Measurements from ENCODE around the gene NDUFS8. TPM values are rescaled to one million over a fixed set of nuclear protein-coding genes. Genes with fewer than 3 reads are reported as not detected.
A peak's percentile ranks its signal among the peaks of the same experiment; 100 is the strongest.

Gene NDUFS8
- total RNA-seq, 1 experiment from 2014 or later, result 214 TPM

DNA sequence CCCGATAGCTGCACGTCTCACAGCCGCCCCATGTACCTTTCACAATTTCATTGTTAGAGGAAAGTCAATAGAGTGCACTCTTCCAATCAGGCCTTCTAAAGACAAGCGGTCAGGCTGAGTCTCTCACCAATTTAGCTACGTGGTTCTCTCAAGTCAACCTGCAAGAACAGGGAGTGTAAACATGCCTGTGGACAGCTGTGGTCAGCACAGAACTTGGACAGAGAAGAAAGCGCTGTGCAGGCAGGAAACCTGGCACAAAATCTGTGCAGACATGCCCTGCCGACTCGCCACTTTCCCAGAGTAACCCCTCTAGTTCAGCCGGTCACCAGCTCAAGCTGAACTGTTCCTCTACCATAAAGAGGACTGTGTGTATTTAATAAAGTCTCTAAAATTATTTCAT, 51.2 kb downstream of the NDUFS8 start:
- H3K9me3 ChIP-seq (ENCODE audit: control insufficient read depth, low read depth, low read length), result no peaks in the 10 kb centered on the region
- no peak overlapping the region for H2BK20ac ChIP-seq (ENCODE audit: low read depth, low read length, poor library complexity, severe bottlenecking)
- H3K4ac ChIP-seq (ENCODE audit: low read depth, low read length), result no peak overlapping the region
- H3K23me2 ChIP-seq (ENCODE audit: insufficient read length, low read depth, low read length, poor library complexity, severe bottlenecking), result no peaks in the 10 kb centered on the region
- no peak overlapping the region for H3T11ph ChIP-seq (ENCODE audit: low read length)
- no peak for DNase-seq
- WGBS (ENCODE audit: extremely low coverage, insufficient read length, low lambda C conversion rate), result no CpG with 5 or more reads among the region's 9 CpGs
- peaks cover 7% of the 10 kb centered on the region for H3K79me1 ChIP-seq (ENCODE audit: insufficient read depth, low read depth, low read length, poor library complexity, severe bottlenecking)
- H3K27ac ChIP-seq (ENCODE audit: insufficient read length, low read depth, low read length), result no peak overlapping the region
- no peak overlapping the region for H2BK15ac ChIP-seq (ENCODE audit: low read depth, low read length)
- H2BK5ac ChIP-seq (ENCODE audit: insufficient read length, low read length), result no peak overlapping the region
- H3K4me2 ChIP-seq (ENCODE audit: insufficient read depth, insufficient read length, low read length), result no peak overlapping the region
- H3K79me2 ChIP-seq (ENCODE audit: insufficient read depth, low read length), result peaks cover 7% of the 10 kb centered on the region
- H3K9me3 Mint-ChIP-seq, result no peaks in the 10 kb centered on the region
- H3K27ac Mint-ChIP-seq, result peak overlapping the region in 2 of 3 experiments; percentile 36 to 91; a peak in 1 of 7 replicates
- no peaks in the 10 kb centered on the region for H3K27me3 Mint-ChIP-seq (ENCODE audit: low read depth)
- no peak overlapping the region for H2AK5ac ChIP-seq (ENCODE audit: insufficient read length, low read length)
- no peaks in the 10 kb centered on the region for H4K20me1 ChIP-seq (ENCODE audit: control insufficient read depth, insufficient read depth, insufficient read length)
- no peak overlapping the region for H3K18ac ChIP-seq (ENCODE audit: insufficient read length, low read depth, low read length)
- H2BK120ac ChIP-seq (ENCODE audit: low read depth, low read length, poor library complexity, severe bottlenecking), result no peak overlapping the region
- H3K36me3 Mint-ChIP-seq (ENCODE audit: insufficient read depth in 1 of 3, low read depth in 3 of 3), result peaks cover 17 to 40% (median 36%) of the 10 kb centered on the region in 3 experiments
- no peak overlapping the region for H4K91ac ChIP-seq (ENCODE audit: insufficient read length, low read depth, low read length)
- H3K4me3 Mint-ChIP-seq, result no peak overlapping the region
- no peak overlapping the region for H4K5ac ChIP-seq (ENCODE audit: insufficient read length, low read depth, low read length)
- no peak overlapping the region for H4K8ac ChIP-seq (replicated peaks; ENCODE audit: insufficient read length, low read depth, low read length)
- H3K4me1 ChIP-seq (ENCODE audit: insufficient read depth, low read length), result no peaks in the 10 kb centered on the region
- H2BK12ac ChIP-seq (ENCODE audit: insufficient read length, low read depth, low read length), result no peak overlapping the region
- no peak overlapping the region for H3K23ac ChIP-seq (ENCODE audit: insufficient read length, low read depth, low read length)
- no peak overlapping the region for H3K9ac ChIP-seq (ENCODE audit: extremely low read depth, insufficient read length, low read length)
- TF ChIP-seq, protein P1, sequence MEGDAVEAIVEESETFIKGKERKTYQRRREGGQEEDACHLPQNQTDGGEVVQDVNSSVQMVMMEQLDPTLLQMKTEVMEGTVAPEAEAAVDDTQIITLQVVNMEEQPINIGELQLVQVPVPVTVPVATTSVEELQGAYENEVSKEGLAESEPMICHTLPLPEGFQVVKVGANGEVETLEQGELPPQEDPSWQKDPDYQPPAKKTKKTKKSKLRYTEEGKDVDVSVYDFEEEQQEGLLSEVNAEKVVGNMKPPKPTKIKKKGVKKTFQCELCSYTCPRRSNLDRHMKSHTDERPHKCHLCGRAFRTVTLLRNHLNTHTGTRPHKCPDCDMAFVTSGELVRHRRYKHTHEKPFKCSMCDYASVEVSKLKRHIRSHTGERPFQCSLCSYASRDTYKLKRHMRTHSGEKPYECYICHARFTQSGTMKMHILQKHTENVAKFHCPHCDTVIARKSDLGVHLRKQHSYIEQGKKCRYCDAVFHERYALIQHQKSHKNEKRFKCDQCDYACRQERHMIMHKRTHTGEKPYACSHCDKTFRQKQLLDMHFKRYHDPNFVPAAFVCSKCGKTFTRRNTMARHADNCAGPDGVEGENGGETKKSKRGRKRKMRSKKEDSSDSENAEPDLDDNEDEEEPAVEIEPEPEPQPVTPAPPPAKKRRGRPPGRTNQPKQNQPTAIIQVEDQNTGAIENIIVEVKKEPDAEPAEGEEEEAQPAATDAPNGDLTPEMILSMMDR (conservative IDR thresholded peaks at IDR 0.05), result no peak
- H3K14ac ChIP-seq (ENCODE audit: insufficient read depth, low read length), result no peak overlapping the region
- H2AFZ ChIP-seq (ENCODE audit: low read length), result no peak overlapping the region
- no peaks in the 10 kb centered on the region for H3K27me3 ChIP-seq (ENCODE audit: insufficient read depth, low read length)
- H3K4me1 Mint-ChIP-seq, result no peaks in the 10 kb centered on the region
- no peak overlapping the region for H3K56ac ChIP-seq (ENCODE audit: insufficient read length, low read depth, low read length)
